Measurements from ENCODE around the gene DGKI. TPM values are rescaled to one million over a fixed set of nuclear protein-coding genes. Genes with fewer than 3 reads are reported as not detected.

Gene DGKI
- polyA plus RNA-seq, 4 donors: 0.38 to 1.8 (median 1.7) TPM

DNA sequence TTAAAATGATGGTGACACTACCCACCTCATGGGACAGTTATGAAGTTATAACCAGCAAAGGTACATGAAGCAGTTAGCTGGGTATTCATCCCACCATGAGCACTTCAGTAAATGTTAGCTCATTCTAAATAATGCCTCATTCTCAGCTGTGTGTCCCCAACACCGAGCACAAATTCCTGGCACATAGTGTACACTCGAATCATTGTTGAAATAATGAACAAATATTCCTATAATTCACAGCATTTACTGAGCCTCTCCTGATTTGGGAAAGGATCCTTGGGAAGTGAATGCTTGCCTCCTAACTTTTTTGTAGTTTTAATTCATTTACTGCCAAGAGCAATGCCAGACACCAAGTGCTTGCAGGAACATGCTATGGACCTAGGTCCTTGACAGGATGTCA is 235.2 kb downstream of the DGKI start:
- no peak for DNase-seq (ENCODE audit: low read depth in 4 of 4, low spot score in 3 of 4)

DNA sequence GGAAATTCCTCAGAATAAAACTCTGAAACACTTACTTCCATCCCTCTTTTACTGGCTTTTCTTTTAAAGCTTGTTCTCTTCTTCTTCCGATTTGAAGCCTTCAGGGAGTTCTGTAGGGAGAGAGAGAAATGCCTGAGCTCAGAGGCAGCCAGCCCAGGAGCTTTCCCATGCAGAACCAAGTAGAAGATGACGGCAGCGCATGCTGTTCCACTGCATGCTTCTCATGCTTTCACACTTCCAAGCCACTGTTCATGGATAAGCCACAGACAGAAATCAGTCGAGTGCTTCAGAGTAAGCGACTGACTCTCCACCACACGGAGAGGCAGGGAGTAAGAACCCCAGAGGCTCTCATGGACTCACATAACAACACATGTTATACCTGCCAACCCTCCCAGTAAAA is 237.3 kb downstream of the DGKI start:
- DNase-seq (ENCODE audit: low read depth in 4 of 4, low spot score in 3 of 4): peak in 2 of 4 donors; percentile 19 to 36

DNA sequence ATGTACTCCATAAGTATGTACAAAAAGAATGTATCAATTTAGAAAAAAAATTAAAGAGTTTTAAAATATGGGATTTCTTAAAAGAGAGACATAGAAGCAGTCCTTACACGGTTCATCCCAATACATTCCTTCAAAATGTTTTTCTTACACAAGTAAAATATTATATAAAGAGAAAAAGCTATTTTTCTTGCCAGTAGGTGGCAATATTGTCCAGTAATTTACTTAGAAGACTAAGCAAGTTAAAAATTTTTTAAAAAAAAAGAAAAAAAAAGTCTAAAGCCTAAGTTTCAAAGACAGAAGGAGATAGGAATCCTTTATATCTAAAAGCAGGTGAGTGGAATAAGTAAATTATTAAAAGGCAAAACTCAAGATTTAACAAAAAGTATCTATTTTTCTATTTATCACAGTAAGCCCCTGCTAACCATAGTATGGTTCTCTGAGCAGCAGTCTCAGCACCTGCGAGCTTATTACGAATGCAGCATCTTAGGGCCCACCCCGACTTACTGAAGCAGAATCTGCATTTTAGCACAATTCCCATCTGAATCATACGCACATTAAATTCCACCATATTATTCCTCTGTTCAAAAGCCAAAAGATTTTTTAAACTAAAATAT is 240.6 kb downstream of the DGKI start:
- peak in 2 of 4 donors; percentile 22 to 30 for DNase-seq (ENCODE audit: low read depth in 4 of 4, low spot score in 3 of 4)

DNA sequence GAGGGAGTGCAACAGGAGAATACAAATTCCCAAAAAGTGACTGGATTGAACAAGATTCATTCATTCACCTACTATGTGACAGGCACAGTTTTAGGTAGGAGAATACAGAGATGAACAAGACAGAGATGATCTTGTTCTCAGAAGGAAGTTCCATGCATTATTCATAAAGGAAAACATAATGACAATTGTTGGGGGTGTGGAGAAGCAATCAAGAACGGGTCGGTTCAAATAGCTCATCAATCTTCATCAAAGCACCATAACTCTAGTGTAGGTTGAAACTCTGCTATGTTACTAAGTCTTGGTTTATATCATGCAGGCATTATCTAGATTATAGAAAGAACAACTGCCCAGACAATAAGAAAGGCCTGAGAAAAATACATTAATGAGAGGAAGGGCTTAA is 243.7 kb downstream of the DGKI start:
- no peak for DNase-seq (ENCODE audit: low read depth in 4 of 4, low spot score in 3 of 4)

DNA sequence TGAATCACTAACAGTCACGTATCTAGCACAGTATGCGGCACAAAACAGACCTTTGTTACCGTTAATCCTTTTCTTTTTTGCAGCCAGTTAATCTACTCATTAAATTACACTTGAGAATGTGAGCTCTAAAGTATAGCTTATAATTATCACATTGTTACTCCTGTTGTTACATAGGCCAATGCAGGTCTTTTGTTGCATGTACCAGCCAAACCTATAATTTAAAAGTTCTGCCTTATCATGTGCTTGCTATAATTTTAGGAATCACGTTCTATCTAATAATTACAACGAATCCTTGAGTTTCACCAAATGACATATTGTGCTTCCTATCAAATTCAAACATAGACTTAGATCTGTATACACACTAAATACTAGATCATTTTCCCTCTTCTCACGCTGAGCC is 245.1 kb downstream of the DGKI start:
- no peak for DNase-seq (ENCODE audit: low read depth in 4 of 4, low spot score in 3 of 4)

DNA sequence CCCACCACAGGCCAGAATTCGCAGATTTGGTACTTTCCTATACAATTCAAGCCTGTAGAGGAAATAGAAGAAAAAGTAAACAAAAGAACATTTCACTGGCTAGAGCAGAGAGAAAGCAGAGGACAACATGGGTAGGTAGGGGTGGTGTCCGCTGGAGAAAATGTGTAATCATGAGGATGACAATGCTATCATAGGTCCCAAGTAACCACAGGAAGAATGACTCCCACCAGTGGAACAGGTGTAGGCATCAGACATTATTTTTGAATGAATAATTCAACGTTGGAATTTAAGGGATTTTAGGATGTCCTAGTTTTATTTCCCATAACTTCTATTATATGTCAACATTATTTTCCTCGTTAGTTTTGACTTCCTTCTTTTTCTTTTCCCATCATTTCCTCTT is 248.9 kb downstream of the DGKI start:
- no peak for DNase-seq (ENCODE audit: low read depth in 4 of 4, low spot score in 3 of 4)

DNA sequence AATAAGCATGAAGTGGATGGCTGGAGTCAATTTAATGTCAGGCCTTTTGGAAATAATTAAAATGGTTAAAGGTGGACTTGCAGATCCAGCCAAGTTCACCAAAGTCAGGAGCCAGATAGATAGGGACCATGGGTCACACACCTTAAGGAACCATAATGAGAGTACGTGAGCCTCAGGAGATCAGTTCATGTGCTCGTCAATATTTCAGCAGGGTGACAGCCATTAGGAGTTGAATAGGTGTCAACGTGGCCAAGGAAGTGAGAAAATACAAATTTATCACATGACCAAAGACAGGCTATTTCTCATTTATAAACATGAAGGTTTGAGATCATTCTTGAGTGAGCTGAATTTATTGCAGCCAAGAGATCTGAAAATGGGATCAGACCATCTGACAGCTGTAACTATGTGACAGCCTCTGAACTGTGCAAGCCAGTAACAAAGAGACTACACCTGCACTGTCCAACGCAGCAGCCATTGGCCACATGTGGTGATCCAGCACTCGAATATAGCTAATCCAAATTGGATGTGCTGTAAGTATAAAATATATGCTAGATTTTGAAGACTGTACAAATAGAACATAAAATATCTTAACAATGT is 253.6 kb downstream of the DGKI start:
- no peak for DNase-seq (ENCODE audit: low read depth in 4 of 4, low spot score in 3 of 4)

DNA sequence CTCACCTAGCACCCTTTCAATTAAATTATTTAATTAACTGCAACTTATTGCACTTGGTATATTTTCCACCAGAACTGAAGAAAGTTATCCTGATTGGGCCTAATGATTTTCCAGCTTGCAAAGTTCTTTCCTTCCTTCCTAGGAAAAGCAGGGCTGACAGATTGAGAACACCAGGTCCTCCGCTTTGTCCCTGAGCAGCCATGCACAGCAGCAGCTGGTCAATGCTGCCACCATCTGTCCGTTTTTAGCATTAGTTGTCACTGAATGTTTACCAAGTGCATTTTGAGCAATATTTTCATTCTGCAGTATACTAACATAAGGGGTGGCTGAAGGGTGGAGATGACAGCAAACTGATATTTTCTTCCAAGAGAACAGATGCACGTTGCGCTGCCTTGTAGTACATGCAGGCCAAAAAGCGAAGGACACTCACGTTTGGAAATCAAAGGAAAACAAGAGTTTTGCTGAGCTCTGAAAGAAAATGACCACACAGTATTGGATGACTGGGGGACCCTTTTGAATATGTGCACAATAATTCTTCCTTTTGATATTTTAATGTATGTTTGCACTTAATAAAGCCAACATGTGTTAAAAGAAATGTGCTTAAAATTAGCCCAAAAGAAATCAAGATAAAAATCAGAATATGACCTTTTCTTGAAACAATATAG is 254.4 kb downstream of the DGKI start:
- peak; percentile 39 to 55 (median 52) for DNase-seq (ENCODE audit: low read depth in 4 of 4, low spot score in 3 of 4)

DNA sequence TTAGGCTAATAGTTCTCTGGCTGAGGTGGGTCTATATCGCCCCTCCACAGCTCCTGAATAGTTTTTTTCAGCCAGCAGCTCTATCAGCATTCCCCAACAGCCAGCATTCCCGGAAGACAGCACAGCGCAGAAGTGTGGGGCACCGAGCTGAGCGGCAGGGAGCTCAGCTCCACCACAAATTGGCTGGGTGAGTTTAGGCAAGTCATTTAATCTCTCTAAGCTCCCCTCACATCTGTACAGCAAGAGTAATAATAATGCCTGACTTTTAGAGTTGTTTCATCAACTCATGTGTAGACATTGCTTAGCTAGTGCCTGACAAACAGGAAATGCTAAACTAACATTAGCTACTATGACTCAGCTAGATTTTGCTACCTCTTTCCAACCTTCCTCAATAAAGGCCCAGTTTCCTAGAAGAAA is 255.3 kb downstream of the DGKI start:
- DNase-seq (ENCODE audit: low read depth in 4 of 4, low spot score in 3 of 4): no peak

DNA sequence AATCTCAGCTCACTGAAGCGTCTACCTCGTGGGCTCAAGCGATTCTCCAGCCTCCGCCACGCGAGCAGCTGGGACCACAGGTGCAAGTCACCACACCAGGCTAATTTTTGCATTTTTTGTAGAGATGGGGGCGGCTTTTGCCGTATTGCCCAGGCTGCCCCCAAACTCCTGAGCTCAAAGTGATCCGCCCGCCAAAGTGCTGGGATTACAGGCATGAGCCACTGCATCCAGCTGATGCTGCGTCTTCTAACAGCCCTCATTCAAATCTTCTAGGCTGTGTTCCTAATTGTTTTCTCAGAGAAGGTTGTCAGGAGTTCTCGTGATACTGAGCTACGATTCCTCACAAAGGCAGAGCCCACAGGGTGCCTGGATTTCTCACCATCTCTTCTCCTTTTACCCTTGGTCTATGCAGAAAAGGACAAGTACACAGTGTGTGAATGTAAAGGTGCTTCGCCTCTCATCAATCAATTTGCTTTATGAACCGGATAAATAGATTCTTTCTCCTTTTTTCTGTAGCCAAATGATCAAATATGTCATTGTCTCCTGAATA is 255.9 kb downstream of the DGKI start:
- DNase-seq (ENCODE audit: low read depth in 4 of 4, low spot score in 3 of 4): no peak

DNA sequence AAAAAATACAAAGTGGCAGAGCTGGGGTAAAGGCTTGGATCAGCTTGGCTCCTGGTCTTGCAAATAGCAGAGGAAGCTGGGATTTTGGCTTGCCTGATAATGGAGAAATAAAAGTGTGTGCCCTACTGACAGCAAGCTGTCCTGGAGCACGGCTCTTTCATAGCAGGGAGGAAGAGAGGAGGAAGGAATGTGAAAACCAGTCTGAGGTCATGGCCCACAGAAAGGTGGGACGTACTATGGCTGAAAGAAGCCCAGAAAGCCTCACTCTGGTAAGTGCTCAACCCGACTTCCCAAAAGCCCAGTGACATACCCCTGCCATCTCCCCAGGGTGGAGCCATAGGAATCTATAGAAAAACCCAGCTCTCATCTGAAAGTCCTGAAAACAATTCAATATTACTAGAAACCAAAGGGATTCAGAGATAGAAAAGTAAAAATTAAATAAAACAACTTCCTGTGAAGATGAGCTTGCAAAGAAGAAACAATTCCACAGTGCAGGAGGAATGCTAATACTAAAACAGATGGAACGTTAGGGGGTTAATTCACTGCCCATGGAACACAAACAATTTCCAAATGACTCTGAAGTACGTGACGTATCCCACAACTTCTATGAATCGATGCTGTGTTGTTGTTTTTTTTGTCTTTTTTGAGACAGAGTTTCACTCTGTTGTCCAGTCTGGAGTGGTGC is 256.6 kb downstream of the DGKI start:
- DNase-seq (ENCODE audit: low read depth in 4 of 4, low spot score in 3 of 4): no peak

DNA sequence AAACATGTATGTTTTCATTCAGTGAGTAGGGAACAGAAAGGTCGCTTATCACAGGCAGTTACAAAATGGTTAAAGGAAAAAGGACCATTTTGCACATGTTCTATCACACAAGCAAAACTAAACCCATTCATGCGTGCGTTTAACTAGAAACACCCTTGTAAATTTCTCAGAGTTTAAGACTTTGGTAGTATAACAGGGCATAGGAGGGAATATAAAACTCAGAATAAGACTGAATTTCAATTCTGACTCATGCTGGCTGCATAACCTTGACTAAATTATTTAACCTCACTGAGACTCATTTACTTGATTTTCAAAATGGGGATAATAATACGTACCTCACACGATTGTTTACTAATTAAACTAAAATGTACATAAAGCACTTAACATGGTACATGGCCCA is 259.4 kb downstream of the DGKI start:
- DNase-seq (ENCODE audit: low read depth in 4 of 4, low spot score in 3 of 4): no peak

DNA sequence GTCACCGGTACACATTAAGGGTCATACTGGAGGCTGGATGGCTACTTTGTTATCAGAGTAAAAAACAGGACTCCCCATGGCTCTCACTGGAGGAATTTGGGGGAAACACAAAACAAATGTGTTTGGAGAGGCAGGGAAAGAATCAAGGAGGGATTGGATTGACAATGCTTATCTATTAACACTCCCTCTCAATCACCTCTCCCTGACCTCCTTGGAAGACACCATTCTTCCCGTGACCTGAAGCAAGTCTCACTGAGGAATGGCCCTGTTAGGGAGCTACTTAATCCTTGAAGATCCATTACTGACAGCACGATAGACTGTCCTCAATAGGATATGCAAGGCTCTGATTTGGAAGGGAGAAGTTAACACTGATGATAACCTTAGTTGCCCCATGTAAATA is 261.2 kb downstream of the DGKI start:
- DNase-seq (ENCODE audit: low read depth in 4 of 4, low spot score in 3 of 4): no peak

DNA sequence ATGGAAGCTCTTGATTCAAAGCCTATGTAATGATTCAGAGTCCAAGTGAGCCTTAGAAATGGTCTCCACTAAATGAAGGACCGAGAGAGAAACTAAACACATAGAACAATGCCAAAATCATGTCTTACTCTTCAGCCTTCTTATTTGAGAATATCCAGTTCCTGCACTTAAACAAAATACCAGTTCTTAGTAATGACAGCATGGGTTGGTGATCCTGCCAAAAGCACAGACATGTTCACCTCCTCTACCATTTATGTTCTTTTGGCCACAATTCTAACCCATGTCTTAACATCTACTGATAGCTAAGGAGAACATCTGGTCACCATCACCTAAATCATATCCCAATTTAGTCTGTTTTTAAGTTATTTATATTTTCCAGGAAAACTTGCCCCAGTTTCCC is 263.6 kb downstream of the DGKI start:
- DNase-seq (ENCODE audit: low read depth in 4 of 4, low spot score in 3 of 4): no peak

DNA sequence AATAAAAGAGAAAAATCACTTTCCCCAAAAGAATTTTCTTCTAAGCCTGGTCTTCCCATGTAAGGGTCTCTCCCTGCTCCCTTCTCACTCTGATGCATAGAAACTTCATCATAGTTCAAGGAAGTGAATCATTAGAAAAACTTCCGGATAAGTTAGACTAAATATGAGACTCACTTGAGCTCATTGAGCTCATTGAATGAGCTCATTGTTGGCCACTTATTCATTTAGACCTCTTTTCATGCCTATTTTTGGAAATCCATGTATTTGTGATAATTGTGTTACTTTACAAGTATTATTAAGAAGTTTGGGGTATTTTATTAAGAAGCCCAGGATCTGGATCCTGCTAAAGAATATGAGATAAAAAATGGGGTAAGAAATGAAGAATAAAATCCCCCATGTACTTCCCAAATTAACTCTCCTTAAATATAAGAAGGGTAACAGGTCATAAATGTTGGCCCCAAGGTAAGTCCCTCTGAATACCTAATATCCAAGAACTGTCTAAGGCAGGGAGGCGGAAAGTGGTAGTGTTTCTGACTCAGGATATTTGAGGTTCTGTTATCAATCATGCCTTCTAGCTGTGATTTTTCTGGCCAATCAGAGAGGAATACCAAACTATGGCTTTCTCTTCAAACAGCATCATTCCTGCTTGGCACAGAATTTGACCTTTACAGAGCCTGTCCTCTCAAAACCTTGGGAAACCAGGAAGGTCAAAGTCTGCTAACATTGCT is 266.7 kb downstream of the DGKI start:
- no peak for DNase-seq (ENCODE audit: low read depth in 4 of 4, low spot score in 3 of 4)

DNA sequence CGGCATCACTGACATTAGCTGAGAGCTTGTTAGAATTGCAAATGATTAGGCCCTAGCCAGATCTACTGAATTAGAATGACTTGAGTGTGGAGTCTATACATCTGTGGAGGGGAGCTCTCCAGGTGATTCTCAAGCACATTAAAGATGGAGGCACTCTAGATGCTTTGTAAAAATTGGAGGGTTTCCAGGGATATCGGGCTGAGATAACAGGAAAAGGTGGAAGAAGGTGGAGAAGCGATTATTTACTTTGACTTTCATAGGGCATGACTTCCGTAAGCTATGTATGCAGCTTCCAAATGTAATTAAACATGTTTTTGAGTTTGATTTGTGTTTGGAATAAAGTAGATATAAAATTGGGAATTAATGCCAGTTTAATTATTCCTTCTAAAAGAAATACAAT is 268.2 kb downstream of the DGKI start:
- no peak for DNase-seq (ENCODE audit: low read depth in 4 of 4, low spot score in 3 of 4)

DNA sequence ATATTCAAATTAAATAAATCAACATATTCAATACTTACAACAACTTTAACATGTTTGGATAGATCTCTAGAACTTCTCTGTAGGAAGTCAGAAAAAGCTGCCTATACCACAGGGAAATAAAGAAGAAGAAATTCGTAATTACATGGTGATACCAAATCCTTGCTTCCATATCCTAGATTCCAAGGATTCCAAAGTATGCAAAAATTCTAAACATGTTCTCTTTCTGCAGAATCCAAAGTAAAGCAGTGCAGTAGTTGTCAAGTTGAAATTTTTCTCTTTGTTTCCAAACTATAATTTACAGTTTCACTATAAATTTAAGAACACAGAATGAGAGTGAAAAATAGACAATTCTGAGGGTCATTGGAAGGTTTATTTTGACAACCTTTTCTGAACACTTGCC is 269.6 kb downstream of the DGKI start:
- DNase-seq (ENCODE audit: low read depth in 4 of 4, low spot score in 3 of 4): no peak

DNA sequence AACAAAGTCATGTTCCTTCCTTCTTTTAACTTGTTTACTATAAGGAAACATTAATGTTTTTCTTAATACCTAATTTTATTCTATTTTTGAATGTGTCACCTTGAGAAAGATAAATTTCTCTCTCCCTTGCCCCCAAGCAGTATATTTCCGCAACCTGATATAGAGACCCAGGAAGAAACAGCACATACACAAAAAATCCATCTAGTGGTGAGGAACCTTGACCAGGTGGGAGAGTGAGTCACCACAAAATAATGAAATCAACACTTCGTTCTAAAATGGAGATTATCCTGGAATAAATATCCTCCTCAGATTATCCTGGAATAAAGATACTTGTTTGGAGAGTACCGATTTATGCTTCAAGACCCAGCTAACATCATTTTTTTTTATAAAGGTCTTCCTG is 270.3 kb downstream of the DGKI start:
- DNase-seq (ENCODE audit: low read depth in 4 of 4, low spot score in 3 of 4): no peak

DNA sequence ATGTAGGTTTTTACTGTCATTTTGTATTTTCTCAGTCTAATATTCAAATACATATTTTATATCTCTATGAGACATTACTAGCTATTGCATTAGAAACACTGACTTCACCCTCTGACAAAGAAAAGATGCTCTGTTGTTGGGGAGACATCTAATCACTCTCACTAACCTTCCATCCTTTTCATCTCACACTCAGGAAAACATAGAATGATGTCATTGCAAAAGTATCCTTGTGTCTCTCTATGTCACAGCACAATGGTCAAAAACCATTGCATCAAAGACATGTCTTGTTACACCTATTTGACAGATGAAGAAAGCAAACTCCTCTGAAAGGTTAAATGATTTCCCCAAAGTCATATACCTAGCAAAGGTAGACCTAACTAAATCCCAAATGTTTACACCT is 272.0 kb downstream of the DGKI start:
- no peak for DNase-seq (ENCODE audit: low read depth in 4 of 4, low spot score in 3 of 4)

DNA sequence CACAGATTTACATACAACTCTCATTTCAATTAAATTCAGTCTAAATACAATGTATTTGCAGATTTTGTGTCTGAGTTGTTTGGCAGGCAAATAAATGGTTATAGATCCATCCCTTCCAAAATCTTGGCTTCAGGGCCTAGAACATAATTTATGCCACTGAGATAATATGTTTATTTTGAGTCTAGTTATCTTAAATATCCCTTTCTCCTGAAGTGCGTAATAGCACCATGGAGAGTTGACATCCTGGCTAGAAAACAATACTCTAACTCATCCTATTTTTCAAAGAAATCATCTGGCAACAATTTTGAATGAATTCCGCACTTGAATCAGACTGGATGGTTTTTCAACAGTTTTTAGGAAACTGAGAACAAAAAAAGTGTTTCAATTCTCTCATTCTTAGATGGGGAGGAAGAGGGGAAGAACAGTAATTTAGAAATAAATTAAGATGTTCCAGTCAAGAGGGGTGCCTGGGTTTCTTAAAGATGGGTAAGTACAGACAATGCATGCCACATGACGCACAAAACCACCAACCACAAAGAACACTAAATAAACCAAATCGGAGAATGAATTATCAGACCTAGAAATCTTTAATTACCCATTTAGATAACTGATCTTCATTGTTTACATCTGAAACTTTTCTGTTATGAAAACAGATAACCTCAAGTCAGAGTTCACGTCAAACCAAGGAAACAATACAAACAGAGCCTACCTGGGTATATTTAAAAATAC is 274.6 kb downstream of the DGKI start:
- DNase-seq (ENCODE audit: low read depth in 4 of 4, low spot score in 3 of 4): no peak
